KMS-11 (cell line): ENCODE data around the gene RAI1.
A peak's percentile ranks its signal among the peaks of the same experiment; 100 is the strongest.

ENCODE experiments used
- H2AFZ ChIP-seq: fragments of 200-600 bp; sonication (generic); 2 replicates; pipeline ENCODE4 v1.6.1; 2016; ENCODE audit warnings: antibody characterized with exemption, mixed run types, low read depth
- H3K27ac ChIP-seq: fragments of 200-600 bp; sonication (generic); 2 replicates; pipeline ENCODE4 v1.6.1; 2016; ENCODE audit warnings: mild to moderate bottlenecking, mixed run types
- H3K27me3 ChIP-seq: fragments of 200-600 bp; sonication (generic); 2 replicates; pipeline ENCODE4 v1.6.1; 2017; ENCODE audit warnings: mild to moderate bottlenecking, low read depth, mixed run types, moderate library complexity; ENCODE audit not compliant: insufficient read depth
- H3K36me3 ChIP-seq: fragments of 200-600 bp; sonication (generic); 2 replicates; pipeline ENCODE4 v1.6.1; 2017; ENCODE audit warnings: mild to moderate bottlenecking, mixed run types; ENCODE audit not compliant: insufficient read depth
- H3K4me1 ChIP-seq: fragments of 200-600 bp; sonication (generic); 2 replicates; pipeline ENCODE4 v1.6.1; 2016; ENCODE audit warnings: mild to moderate bottlenecking, low read depth, mixed run types; ENCODE audit not compliant: poor library complexity, severe bottlenecking
- H3K4me2 ChIP-seq: fragments of 200-600 bp; sonication (generic); 2 replicates; pipeline ENCODE4 v1.7.0; 2016; ENCODE audit warnings: mild to moderate bottlenecking, mixed run types
- H3K4me3 ChIP-seq: fragments of 200-600 bp; sonication (generic); IDR thresholded peaks from 2 replicates; pipeline ENCODE4 v1.6.1; 2017; ENCODE audit warnings: low read depth, low read length, mixed read lengths; ENCODE audit not compliant: insufficient read depth
- H3K79me2 ChIP-seq: fragments of 200-600 bp; sonication (generic); 2 replicates; pipeline ENCODE4 v1.6.1; 2016; ENCODE audit warnings: low read depth, mixed run types; ENCODE audit not compliant: insufficient read depth
- H3K9ac ChIP-seq: fragments of 200-600 bp; sonication (generic); 2 replicates; pipeline ENCODE4 v1.6.1; 2016; ENCODE audit warnings: mild to moderate bottlenecking, mixed run types
- H4K20me1 ChIP-seq: fragments of 200-600 bp; sonication (generic); 2 replicates; pipeline ENCODE4 v1.6.1; 2016; ENCODE audit warnings: mild to moderate bottlenecking, mixed run types; ENCODE audit not compliant: insufficient read depth
- TF ChIP-seq, protein P1 (sequence below): fragments of 200-600 bp; sonication (generic); conservative IDR thresholded peaks from 2 replicates; pipeline ENCODE4 v1.6.1; 2017; ENCODE audit warnings: low read depth, mild to moderate bottlenecking, antibody characterized with exemption, low read length, moderate library complexity, mixed read lengths

The RAI1 gene

DNA sequence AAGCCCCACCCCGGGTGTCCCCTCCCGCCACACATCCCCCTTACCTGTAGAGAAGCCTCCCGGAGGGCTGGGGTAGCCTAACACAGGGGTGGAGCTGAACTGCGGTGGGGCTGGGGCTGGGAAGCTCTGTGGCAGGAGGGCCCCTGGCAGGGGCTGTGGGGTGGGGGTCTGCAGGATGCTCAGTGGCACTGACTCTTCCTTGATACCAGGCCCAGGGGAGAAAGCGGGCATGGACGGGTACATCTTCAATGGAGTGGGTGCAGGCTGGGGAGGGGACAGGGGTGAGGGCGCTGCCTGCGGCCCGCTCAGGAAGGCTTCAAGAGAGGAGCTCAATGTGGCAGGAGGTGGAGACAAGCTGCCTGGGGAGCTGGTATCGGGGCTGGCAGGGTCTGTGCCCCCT is 138.8 kb downstream of the RAI1 start:
- H3K4me1 ChIP-seq: peaks cover 51% of the 10 kb centered on the region
- no peak overlapping the region for H3K4me2 ChIP-seq
- no peak overlapping the region for H2AFZ ChIP-seq
- H4K20me1 ChIP-seq: no peaks in the 10 kb centered on the region
- H3K4me3 ChIP-seq: no peak overlapping the region
- no peak overlapping the region for H3K9ac ChIP-seq
- H3K79me2 ChIP-seq: peaks cover 39% of the 10 kb centered on the region
- H3K27me3 ChIP-seq: no peaks in the 10 kb centered on the region
- H3K27ac ChIP-seq: no peak overlapping the region
- TF ChIP-seq, protein P1, sequence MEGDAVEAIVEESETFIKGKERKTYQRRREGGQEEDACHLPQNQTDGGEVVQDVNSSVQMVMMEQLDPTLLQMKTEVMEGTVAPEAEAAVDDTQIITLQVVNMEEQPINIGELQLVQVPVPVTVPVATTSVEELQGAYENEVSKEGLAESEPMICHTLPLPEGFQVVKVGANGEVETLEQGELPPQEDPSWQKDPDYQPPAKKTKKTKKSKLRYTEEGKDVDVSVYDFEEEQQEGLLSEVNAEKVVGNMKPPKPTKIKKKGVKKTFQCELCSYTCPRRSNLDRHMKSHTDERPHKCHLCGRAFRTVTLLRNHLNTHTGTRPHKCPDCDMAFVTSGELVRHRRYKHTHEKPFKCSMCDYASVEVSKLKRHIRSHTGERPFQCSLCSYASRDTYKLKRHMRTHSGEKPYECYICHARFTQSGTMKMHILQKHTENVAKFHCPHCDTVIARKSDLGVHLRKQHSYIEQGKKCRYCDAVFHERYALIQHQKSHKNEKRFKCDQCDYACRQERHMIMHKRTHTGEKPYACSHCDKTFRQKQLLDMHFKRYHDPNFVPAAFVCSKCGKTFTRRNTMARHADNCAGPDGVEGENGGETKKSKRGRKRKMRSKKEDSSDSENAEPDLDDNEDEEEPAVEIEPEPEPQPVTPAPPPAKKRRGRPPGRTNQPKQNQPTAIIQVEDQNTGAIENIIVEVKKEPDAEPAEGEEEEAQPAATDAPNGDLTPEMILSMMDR: no peak
- no peaks in the 10 kb centered on the region for H3K36me3 ChIP-seq

- Histone ChIP-seq H2AFZ (no peak overlapping the region), H3K36me3 (no peaks in the 10 kb centered on the region), H3K79me2 (peaks cover 41% of the 10 kb centered on the region), H3K4me2 (peak overlapping the region; percentile 86; the same call in 1 of the 2 replicates), H3K4me1 (peaks cover 57% of the 10 kb centered on the region), H3K4me3 (no peak overlapping the region), H4K20me1 (no peaks in the 10 kb centered on the region), H3K9ac (no peak overlapping the region; the same call in 1 of the 2 replicates), H3K27ac (no peak overlapping the region), H3K27me3 (no peaks in the 10 kb centered on the region)
- TF ChIP-seq, protein P1: no peak
Observed at GRCh38 chr17:17820463-17821158, 139.4 kb downstream of the RAI1 start.

GRCh38 chr17:17822189-17822588 is 140.9 kb downstream of the RAI1 start:
- H4K20me1 ChIP-seq: no peaks in the 10 kb centered on the region
- TF ChIP-seq, protein P1: no peak
- peak overlapping the region; percentile 33; the same call in 1 of the 2 replicates for H3K27ac ChIP-seq
- no peaks in the 10 kb centered on the region for H3K27me3 ChIP-seq
- peak overlapping the region; percentile 86 for H3K4me2 ChIP-seq
- peaks cover 73% of the 10 kb centered on the region for H3K4me1 ChIP-seq
- H3K9ac ChIP-seq: peak overlapping the region; percentile 44
- no peak overlapping the region for H2AFZ ChIP-seq
- no peak overlapping the region for H3K4me3 ChIP-seq
- H3K36me3 ChIP-seq: no peaks in the 10 kb centered on the region
- peaks cover 55% of the 10 kb centered on the region for H3K79me2 ChIP-seq

- TF ChIP-seq, protein P1: no peak
- peaks cover 77% of the 10 kb centered on the region for H3K4me1 ChIP-seq
- no peaks in the 10 kb centered on the region for H3K27me3 ChIP-seq
- no peak overlapping the region for H2AFZ ChIP-seq
- H3K36me3 ChIP-seq: no peaks in the 10 kb centered on the region
- no peak overlapping the region for H3K4me3 ChIP-seq
- peaks cover 55% of the 10 kb centered on the region for H3K79me2 ChIP-seq
- H3K9ac ChIP-seq: peak overlapping the region; percentile 44
- peak overlapping the region; percentile 33 for H3K27ac ChIP-seq
- H4K20me1 ChIP-seq: no peaks in the 10 kb centered on the region
- peak overlapping the region; percentile 86 for H3K4me2 ChIP-seq
Observed at GRCh38 chr17:17822616-17823015, 141.4 kb downstream of the RAI1 start.
